Upper lobe of left lung (tissue), 4 donors: ENCODE data around the gene CATSPERZ.

Experiments used
- POLR2A ChIP-seq, 4 donors: fragments of 450-650 bp; IDR thresholded peaks; one replicate each; pipeline ENCODE4 v1.5.1; 2016 to 2017; ENCODE audit warnings: antibody characterized with exemption in 4 of 4, mild to moderate bottlenecking in 2 of 4
- POLR2AphosphoS5 ChIP-seq, 2 donors: sonication (generic); formaldehyde crosslinking; IDR thresholded peaks; one replicate each; pipeline ENCODE4 v1.5.1; 2017; ENCODE audit warnings: antibody characterized with exemption in 2 of 2

GRCh38 chr11:64317325-64317960 is 17.3 kb downstream of the CATSPERZ start, which contains the start of gene TRMT112:
- TF ChIP-seq POLR2A (IDR thresholded peaks at IDR 0.05) (peak in 3 of 4 donors; percentile 63 to 87 (median 74)), POLR2AphosphoS5 (IDR thresholded peaks at IDR 0.05) (peak; percentile 90 to 98)
